ENCODE results near the gene CREG2.

DNA sequence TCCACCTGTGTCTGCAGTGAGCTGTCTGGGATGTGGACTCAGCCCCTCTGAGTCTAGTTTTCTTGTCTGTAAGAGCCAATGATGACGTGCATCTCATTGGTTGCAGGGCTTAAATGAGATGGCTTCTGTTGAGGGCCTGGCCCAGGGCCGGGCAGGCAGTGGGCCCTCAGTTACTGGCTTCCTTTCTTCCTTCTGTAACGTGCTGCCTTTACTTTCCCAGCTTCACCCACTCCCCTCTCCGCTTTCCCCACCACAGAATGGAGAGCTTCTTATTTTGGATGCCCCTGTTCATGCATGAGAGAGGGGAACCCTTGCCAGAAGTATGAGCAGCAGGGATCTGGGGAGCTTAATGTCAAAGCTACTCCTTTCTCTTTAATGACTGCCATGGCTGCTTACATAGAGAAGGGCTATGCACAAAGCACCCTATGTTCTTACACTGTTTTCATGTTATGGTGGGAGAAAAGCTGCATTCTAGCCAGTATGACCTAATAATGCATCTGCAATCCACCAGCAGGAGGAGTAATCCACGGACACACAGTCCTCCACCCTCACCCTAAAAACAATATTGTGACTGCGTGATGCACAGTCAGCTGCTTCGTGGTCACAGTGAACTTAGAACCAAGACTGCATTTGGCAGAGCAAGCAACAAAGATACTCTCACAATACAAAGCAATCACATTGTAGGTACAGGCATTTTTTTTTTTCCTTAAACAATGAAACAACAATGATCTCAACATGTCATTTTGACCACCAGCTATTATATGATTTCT lies 37.2 kb downstream of the CREG2 start:
- TF ChIP-seq POLR2AphosphoS5 (IDR thresholded peaks at IDR 0.05; ENCODE audit: low read depth, low read length) (no peak), TAF1 (IDR thresholded peaks at IDR 0.05; ENCODE audit: borderline replicate concordance, low read depth, low read length) (no peak)

Measured in GM12892 (cell line).